Activated naive CD4-positive, alpha-beta T cell treated with anti-CD3 and anti-CD28 coated beads, Interleukin-2, amount 10 ng/mL, durations not matched to agents 7 days and 5 days (primary cell): ENCODE measurements around the gene C2.
A peak's percentile ranks its signal among the peaks of the same experiment; 100 is the strongest.

Experiments used
- CTCF ChIA-PET: fragments of 350-600 bp; sonication (Branson Sonifier 250); formaldehyde crosslinking; loops from one replicate; lab custom pipeline; 2021; ENCODE audit warnings: antibody characterized with exemption; lab: Charles Lee
- DNase-seq: peaks from one replicate; pipeline ENCODE4 v3.0.0-alpha.2; 2020
- H3K27ac Mint-ChIP-seq: one replicate; pipeline ENCODE4 v1.8.0; 2021; ENCODE audit warnings: mild to moderate bottlenecking, moderate library complexity, mixed read lengths
- H3K27me3 Mint-ChIP-seq: one replicate; pipeline ENCODE4 v1.8.0; 2021; ENCODE audit warnings: mild to moderate bottlenecking, mixed read lengths
- H3K36me3 Mint-ChIP-seq: one replicate; pipeline ENCODE4 v1.8.0; 2021; ENCODE audit warnings: mixed read lengths
- H3K4me1 Mint-ChIP-seq: one replicate; pipeline ENCODE4 v1.8.0; 2021; ENCODE audit warnings: mixed read lengths
- H3K4me3 Mint-ChIP-seq: one replicate; pipeline ENCODE4 v1.8.0; 2021; ENCODE audit warnings: mild to moderate bottlenecking, moderate library complexity, mixed read lengths
- H3K9me3 Mint-ChIP-seq: one replicate; pipeline ENCODE4 v1.8.0; 2021; ENCODE audit warnings: mixed read lengths

The C2 gene

GRCh38 chr6:31927242-31927862 lies at the start of gene C2:
C2 (plus strand) TSS chr6:31927717; CDS start chr6:31927753, 36 bp downstream.
- no peak within 1 kb of the TSS for H3K4me3 Mint-ChIP-seq
- H3K4me1 Mint-ChIP-seq = no peaks in the 10 kb centered on the region
- peaks cover 12% of the 10 kb centered on the region for H3K27me3 Mint-ChIP-seq
- CTCF ChIA-PET = interaction anchor here (0.6 kb wide), 1 partner anchor 8 kb away, joined by 4 read pairs; no protein-coding TSS in a partner anchor
- no peak within 1 kb of the TSS for H3K27ac Mint-ChIP-seq
- H3K9me3 Mint-ChIP-seq = no peaks in the 10 kb centered on the region
- DNase-seq = no peak
- no peaks in the 10 kb centered on the region for H3K36me3 Mint-ChIP-seq

- no peak for DNase-seq
- Mint-ChIP-seq H3K4me1 (peaks cover 2% of the 10 kb centered on the region), H3K27ac (peak overlapping the region; percentile 33), H3K36me3 (peaks cover 28% of the 10 kb centered on the region), H3K9me3 (no peaks in the 10 kb centered on the region), H3K27me3 (peaks cover 25% of the 10 kb centered on the region), H3K4me3 (no peak overlapping the region)
- CTCF ChIA-PET = interaction anchor here (1.2 kb wide), 1 partner anchor 108 kb away, joined by 4 read pairs; no protein-coding TSS in a partner anchor
Observed at GRCh38 chr6:31878222-31878621, 49.3 kb upstream of the C2 start.

- Mint-ChIP-seq H3K4me3 (no peak within 1 kb of the TSS), H3K36me3 (peaks cover 28% of the 10 kb centered on the region), H3K27me3 (peaks cover 22% of the 10 kb centered on the region), H3K9me3 (no peaks in the 10 kb centered on the region), H3K27ac (peak within 1 kb of the TSS; percentile 33), H3K4me1 (peaks cover 2% of the 10 kb centered on the region)
- DNase-seq = no peak
- CTCF ChIA-PET = interaction anchor here (1.2 kb wide), 1 partner anchor 109 kb away, joined by 4 read pairs; no protein-coding TSS in a partner anchor
Observed at GRCh38 chr6:31878726-31879125, 48.8 kb upstream of the C2 start, which contains the start of gene SLC44A4. SLC44A4 (minus strand) TSS chr6:31878997; CDS start chr6:31878980, 17 bp downstream.

- DNase-seq = no peak
- H3K27ac Mint-ChIP-seq = no peak overlapping the region
- peaks cover 2% of the 10 kb centered on the region for H3K4me1 Mint-ChIP-seq
- CTCF ChIA-PET = no interaction called here
- H3K4me3 Mint-ChIP-seq = no peak overlapping the region
- peaks cover 28% of the 10 kb centered on the region for H3K36me3 Mint-ChIP-seq
- peaks cover 21% of the 10 kb centered on the region for H3K27me3 Mint-ChIP-seq
- no peaks in the 10 kb centered on the region for H3K9me3 Mint-ChIP-seq
Observed at GRCh38 chr6:31879143-31879542, 48.4 kb upstream of the C2 start.

- CTCF ChIA-PET = no interaction called here
- H3K36me3 Mint-ChIP-seq = peaks cover 28% of the 10 kb centered on the region
- H3K9me3 Mint-ChIP-seq = no peaks in the 10 kb centered on the region
- H3K4me1 Mint-ChIP-seq = no peaks in the 10 kb centered on the region
- no peak for DNase-seq
- H3K4me3 Mint-ChIP-seq = no peak overlapping the region
- no peak overlapping the region for H3K27ac Mint-ChIP-seq
- H3K27me3 Mint-ChIP-seq = peaks cover 13% of the 10 kb centered on the region
Observed at GRCh38 chr6:31879901-31880300, 47.6 kb upstream of the C2 start.

- Mint-ChIP-seq H3K27me3 (peaks cover 11% of the 10 kb centered on the region), H3K27ac (no peak overlapping the region), H3K9me3 (no peaks in the 10 kb centered on the region), H3K36me3 (peaks cover 30% of the 10 kb centered on the region), H3K4me1 (no peaks in the 10 kb centered on the region), H3K4me3 (no peak overlapping the region)
- DNase-seq = no peak
- CTCF ChIA-PET = no interaction called here
Observed at GRCh38 chr6:31880616-31881015, 46.9 kb upstream of the C2 start.

- Mint-ChIP-seq H3K36me3 (peaks cover 36% of the 10 kb centered on the region), H3K27ac (no peak overlapping the region), H3K27me3 (peaks cover 7% of the 10 kb centered on the region), H3K4me1 (no peaks in the 10 kb centered on the region), H3K9me3 (no peaks in the 10 kb centered on the region), H3K4me3 (no peak overlapping the region)
- DNase-seq = no peak
- CTCF ChIA-PET = no interaction called here
Observed at GRCh38 chr6:31881136-31881859, 46.2 kb upstream of the C2 start.

GRCh38 chr6:31882344-31882743 lies 45.2 kb upstream of the C2 start:
- Mint-ChIP-seq H3K9me3 (no peaks in the 10 kb centered on the region), H3K4me1 (no peaks in the 10 kb centered on the region), H3K36me3 (peaks cover 41% of the 10 kb centered on the region), H3K27me3 (peaks cover 2% of the 10 kb centered on the region), H3K27ac (peak overlapping the region; percentile 37), H3K4me3 (no peak overlapping the region)
- no peak for DNase-seq
- CTCF ChIA-PET = no interaction called here

- no peaks in the 10 kb centered on the region for H3K9me3 Mint-ChIP-seq
- H3K27me3 Mint-ChIP-seq = no peaks in the 10 kb centered on the region
- H3K4me1 Mint-ChIP-seq = no peaks in the 10 kb centered on the region
- no peak overlapping the region for H3K4me3 Mint-ChIP-seq
- CTCF ChIA-PET = no interaction called here
- no peak overlapping the region for H3K27ac Mint-ChIP-seq
- no peak for DNase-seq
- H3K36me3 Mint-ChIP-seq = peaks cover 46% of the 10 kb centered on the region
Observed at GRCh38 chr6:31883676-31884075, 43.8 kb upstream of the C2 start.

GRCh38 chr6:31884528-31885035 lies 42.9 kb upstream of the C2 start:
- no peak for DNase-seq
- Mint-ChIP-seq H3K4me1 (no peaks in the 10 kb centered on the region), H3K27ac (no peak overlapping the region), H3K27me3 (no peaks in the 10 kb centered on the region), H3K36me3 (peaks cover 47% of the 10 kb centered on the region), H3K9me3 (no peaks in the 10 kb centered on the region), H3K4me3 (no peak overlapping the region)
- CTCF ChIA-PET = no interaction called here

GRCh38 chr6:31886541-31886991 lies 41.0 kb upstream of the C2 start:
- H3K36me3 Mint-ChIP-seq = peaks cover 43% of the 10 kb centered on the region
- H3K27ac Mint-ChIP-seq = no peak overlapping the region
- H3K4me3 Mint-ChIP-seq = no peak overlapping the region

GRCh38 chr6:31887173-31888007 lies 40.1 kb upstream of the C2 start:
- CTCF ChIA-PET = interaction anchor here (0.7 to 1.0 kb wide), 2 partner anchors 24 to 65 kb away, joined by 3 to 4 read pairs; partner anchors contain the start of gene NEU1
- Mint-ChIP-seq H3K27me3 (no peaks in the 10 kb centered on the region), H3K36me3 (peaks cover 46% of the 10 kb centered on the region), H3K4me1 (peaks cover 2% of the 10 kb centered on the region), H3K9me3 (no peaks in the 10 kb centered on the region), H3K27ac (no peak overlapping the region), H3K4me3 (no peak overlapping the region)
- DNase-seq = no peak

More at GRCh38 chr6:31886541-31886991, 41.0 kb upstream of the C2 start:
- CTCF ChIA-PET = no interaction called here
- Mint-ChIP-seq H3K27me3 (no peaks in the 10 kb centered on the region), H3K4me1 (peaks cover 2% of the 10 kb centered on the region), H3K9me3 (no peaks in the 10 kb centered on the region)
- no peak for DNase-seq

GRCh38 chr6:31888276-31889258 lies 39.0 kb upstream of the C2 start:
- CTCF ChIA-PET = interaction anchor here (0.6 to 2.1 kb wide), 5 partner anchors 41 to 199 kb away, joined by 3 to 7 read pairs (median 3); no protein-coding TSS in a partner anchor
- Mint-ChIP-seq H3K27ac (no peak overlapping the region), H3K4me1 (peaks cover 8% of the 10 kb centered on the region), H3K4me3 (no peak overlapping the region), H3K36me3 (peaks cover 45% of the 10 kb centered on the region), H3K9me3 (no peaks in the 10 kb centered on the region), H3K27me3 (no peaks in the 10 kb centered on the region)
- peak; percentile 60 for DNase-seq
